ENCODE measurements around the gene HECW1. TPM values are rescaled to one million over a fixed set of nuclear protein-coding genes. Genes with fewer than 3 reads are reported as not detected.

HECW1 gene
- polyA plus RNA-seq, 6 donors from 2014 or later, result not detected

GRCh38 chr7:43449577-43449976, 337.1 kb downstream of the HECW1 start:
- no peaks in the 10 kb centered on the region for H3K9me3 Mint-ChIP-seq
- no peaks in the 10 kb centered on the region for H3K4me1 Mint-ChIP-seq
- no peak for DNase-seq
- H3K4me3 Mint-ChIP-seq, result no peak overlapping the region
- ATAC-seq (ENCODE audit: low read depth in 2 of 2), result no peak
- no peaks in the 10 kb centered on the region for H3K36me3 Mint-ChIP-seq
- no peak overlapping the region for H3K27ac Mint-ChIP-seq
- peaks cover 3 to 18% (median 18%) of the 10 kb centered on the region in 3 donors for H3K27me3 Mint-ChIP-seq

GRCh38 chr7:43450894-43451293, 338.4 kb downstream of the HECW1 start:
- H3K36me3 Mint-ChIP-seq, result no peaks in the 10 kb centered on the region
- DNase-seq, result no peak
- no peaks in the 10 kb centered on the region for H3K9me3 Mint-ChIP-seq
- H3K27ac Mint-ChIP-seq, result no peak overlapping the region
- peaks cover 7 to 8% (median 7%) of the 10 kb centered on the region in 3 donors for H3K4me1 Mint-ChIP-seq
- no peak overlapping the region for H3K4me3 Mint-ChIP-seq
- H3K27me3 Mint-ChIP-seq, result peaks cover 6 to 20% (median 16%) of the 10 kb centered on the region in 3 donors
- no peak for ATAC-seq (ENCODE audit: low read depth in 2 of 2)

GRCh38 chr7:43454936-43455518, 342.6 kb downstream of the HECW1 start:
- Mint-ChIP-seq H3K4me3 (no peak overlapping the region), H3K4me1 (peaks cover 7 to 8% (median 7%) of the 10 kb centered on the region in 3 donors), H3K36me3 (no peaks in the 10 kb centered on the region), H3K27ac (peak overlapping the region in 2 of 6 donors; percentile 12 to 49), H3K9me3 (no peaks in the 10 kb centered on the region), H3K27me3 (peaks cover 6 to 16% (median 15%) of the 10 kb centered on the region in 3 donors)
- ATAC-seq (ENCODE audit: low read depth in 2 of 2) (peak; percentile 49 to 64), DNase-seq (peak; percentile 3)

- no peak overlapping the region for H3K27ac Mint-ChIP-seq
- peaks cover 3 to 15% (median 7%) of the 10 kb centered on the region in 3 donors for H3K27me3 Mint-ChIP-seq
- no peak overlapping the region for H3K4me3 Mint-ChIP-seq
- H3K9me3 Mint-ChIP-seq, result no peaks in the 10 kb centered on the region
- H3K4me1 Mint-ChIP-seq, result peaks cover 7 to 8% (median 7%) of the 10 kb centered on the region in 3 donors
- H3K36me3 Mint-ChIP-seq, result no peaks in the 10 kb centered on the region
- ATAC-seq (ENCODE audit: low read depth in 2 of 2) (no peak), DNase-seq (no peak)
Measured at GRCh38 chr7:43456200-43456599, 343.8 kb downstream of the HECW1 start.

GRCh38 chr7:43458330-43459018, 346.0 kb downstream of the HECW1 start:
- Mint-ChIP-seq H3K27me3 (peaks cover 11 to 18% (median 13%) of the 10 kb centered on the region in 3 donors), H3K36me3 (no peaks in the 10 kb centered on the region), H3K9me3 (no peaks in the 10 kb centered on the region), H3K4me3 (no peak overlapping the region), H3K4me1 (peaks cover 7 to 8% (median 7%) of the 10 kb centered on the region in 3 donors), H3K27ac (no peak overlapping the region)
- ATAC-seq (ENCODE audit: low read depth in 2 of 2) (no peak), DNase-seq (no peak)

- H3K27ac Mint-ChIP-seq, result no peak overlapping the region
- peaks cover 16 to 23% (median 18%) of the 10 kb centered on the region in 3 donors for H3K27me3 Mint-ChIP-seq
- ATAC-seq (ENCODE audit: low read depth in 2 of 2) (no peak), DNase-seq (no peak)
- peaks cover 7 to 8% (median 7%) of the 10 kb centered on the region in 3 donors for H3K4me1 Mint-ChIP-seq
- no peaks in the 10 kb centered on the region for H3K36me3 Mint-ChIP-seq
- H3K4me3 Mint-ChIP-seq, result no peak overlapping the region
- no peaks in the 10 kb centered on the region for H3K9me3 Mint-ChIP-seq
Measured at GRCh38 chr7:43459019-43459337, 346.5 kb downstream of the HECW1 start.

- H3K27me3 Mint-ChIP-seq, result peaks cover 12 to 26% (median 25%) of the 10 kb centered on the region in 3 donors
- H3K4me3 Mint-ChIP-seq, result no peak overlapping the region
- DNase-seq (no peak), ATAC-seq (ENCODE audit: low read depth in 2 of 2) (no peak)
- no peaks in the 10 kb centered on the region for H3K36me3 Mint-ChIP-seq
- H3K9me3 Mint-ChIP-seq, result no peaks in the 10 kb centered on the region
- no peaks in the 10 kb centered on the region for H3K4me1 Mint-ChIP-seq
- no peak overlapping the region for H3K27ac Mint-ChIP-seq
Measured at GRCh38 chr7:43460733-43461348, 348.4 kb downstream of the HECW1 start.

GRCh38 chr7:43461349-43462024, 349.0 kb downstream of the HECW1 start:
- no peaks in the 10 kb centered on the region for H3K9me3 Mint-ChIP-seq
- ATAC-seq (ENCODE audit: low read depth in 2 of 2), result no peak
- no peak overlapping the region for H3K27ac Mint-ChIP-seq
- H3K27me3 Mint-ChIP-seq, result peaks cover 12 to 26% (median 26%) of the 10 kb centered on the region in 3 donors
- no peaks in the 10 kb centered on the region for H3K36me3 Mint-ChIP-seq
- no peaks in the 10 kb centered on the region for H3K4me1 Mint-ChIP-seq
- H3K4me3 Mint-ChIP-seq, result no peak overlapping the region
- DNase-seq, result no peak

GRCh38 chr7:43462836-43463235, 350.4 kb downstream of the HECW1 start:
- peaks cover 0 to under 1% of the 10 kb centered on the region in 2 donors for H3K36me3 Mint-ChIP-seq
- no peak for DNase-seq
- peaks cover 12 to 37% (median 31%) of the 10 kb centered on the region in 3 donors for H3K27me3 Mint-ChIP-seq
- ATAC-seq (ENCODE audit: low read depth in 2 of 2), result no peak
- H3K4me1 Mint-ChIP-seq, result no peaks in the 10 kb centered on the region
- H3K27ac Mint-ChIP-seq, result peak overlapping the region in 1 of 6 donors; percentile 44
- no peak overlapping the region for H3K4me3 Mint-ChIP-seq
- no peaks in the 10 kb centered on the region for H3K9me3 Mint-ChIP-seq

GRCh38 chr7:43463401-43463980, 351.0 kb downstream of the HECW1 start:
- DNase-seq (no peak), ATAC-seq (ENCODE audit: low read depth in 2 of 2) (no peak)
- Mint-ChIP-seq H3K27ac (no peak overlapping the region), H3K36me3 (peaks cover 0 to 6% of the 10 kb centered on the region in 2 donors), H3K9me3 (no peaks in the 10 kb centered on the region), H3K4me1 (no peaks in the 10 kb centered on the region), H3K4me3 (no peak overlapping the region), H3K27me3 (peaks cover 16 to 43% (median 36%) of the 10 kb centered on the region in 3 donors)

- H3K27me3 Mint-ChIP-seq, result peaks cover 31 to 55% (median 48%) of the 10 kb centered on the region in 3 donors
- no peak for ATAC-seq (ENCODE audit: low read depth in 2 of 2)
- peaks cover 0 to 6% of the 10 kb centered on the region in 2 donors for H3K36me3 Mint-ChIP-seq
- peak overlapping the region in 1 of 6 donors; percentile 26 for H3K27ac Mint-ChIP-seq
- H3K4me3 Mint-ChIP-seq, result no peak overlapping the region
- H3K9me3 Mint-ChIP-seq, result no peaks in the 10 kb centered on the region
- no peak for DNase-seq
- H3K4me1 Mint-ChIP-seq, result no peaks in the 10 kb centered on the region
Measured at GRCh38 chr7:43465581-43466554, 353.4 kb downstream of the HECW1 start.

- no peak for DNase-seq
- Mint-ChIP-seq H3K4me3 (no peak overlapping the region), H3K27me3 (peaks cover 36 to 60% (median 50%) of the 10 kb centered on the region in 3 donors), H3K27ac (no peak overlapping the region), H3K4me1 (no peaks in the 10 kb centered on the region), H3K36me3 (peaks cover 0 to 6% of the 10 kb centered on the region in 2 donors), H3K9me3 (no peaks in the 10 kb centered on the region)
- no peak for ATAC-seq (ENCODE audit: low read depth in 2 of 2)
Measured at GRCh38 chr7:43467406-43467805, 355.0 kb downstream of the HECW1 start.
